Posterior vena cava (tissue), 2 donors: ENCODE data around the gene FMN1. TPM values are rescaled to one million over a fixed set of nuclear protein-coding genes. Genes with fewer than 3 reads are reported as not detected.

Experiments used
- DNase-seq: peaks from one replicate; pipeline ENCODE4 v3.0.0-alpha.2; 2020; ENCODE audit warnings: low spot score
- intact Hi-C, 2 donors: fragments of 100-400 bp; cut with DNase I; formaldehyde crosslinking; loops; one replicate each; pipeline versions ENCODE4 v1.14.1 to v1.14.2; 2022 to 2023
- total RNA-seq, 2 donors: library from RNA; stranded (reverse); fragmentation: NEBNext Ultra II Directional; extraction: Animal tissue kit (Norgen Biotek cat#: 25700); gene quantifications; one replicate each; pipeline ENCODE4 v1.2.1, GENCODE V29; 2021
- donor health status: DM: yes; HTN: yes; CAD: no.
- donor health status: DM: yes; HTN: yes; CAD: no.

FMN1 gene
- total RNA-seq, 2 donors from 2014 or later, result 20.2 to 26.6 TPM

- intact Hi-C loops, result no loop called here
- DNase-seq, result no peak
These were observed 390.9 kb downstream of the FMN1 start for GRCh38 chr15:32803631-32804030.

DNA sequence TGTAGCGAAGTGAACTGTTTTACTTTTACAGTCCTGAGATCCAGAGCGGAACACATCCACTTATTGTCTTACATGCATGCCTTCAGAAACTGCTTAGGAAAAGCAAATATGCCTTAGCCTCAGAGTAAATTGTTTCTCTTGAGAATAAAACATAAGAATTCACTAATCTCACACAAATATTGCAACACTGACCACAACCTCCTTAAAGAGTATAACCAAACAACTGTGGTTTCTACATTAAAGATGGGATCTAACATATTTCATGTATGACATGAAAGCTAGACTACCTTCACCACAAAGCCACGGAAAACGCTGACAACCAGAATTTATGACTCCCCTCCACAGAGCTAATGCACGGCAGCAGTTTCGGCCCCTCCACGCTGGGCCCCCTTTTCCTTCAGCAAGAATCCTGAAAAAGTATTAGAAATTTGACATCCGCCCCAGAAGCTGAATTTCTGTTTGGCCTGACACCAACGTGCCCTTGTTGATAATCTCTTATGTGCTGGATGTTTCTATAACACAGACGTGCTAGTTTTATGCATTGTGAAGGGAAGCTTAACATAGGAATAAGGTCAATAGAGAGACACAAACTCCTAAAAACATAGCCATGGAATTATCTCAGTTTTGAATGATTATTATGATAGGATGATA is 392.1 kb downstream of the FMN1 start:
- intact Hi-C loops, result no loop called here
- DNase-seq, result no peak

- intact Hi-C loops, result no loop called here
- DNase-seq, result no peak
These were observed 394.5 kb downstream of the FMN1 start for GRCh38 chr15:32799936-32800535.

DNA sequence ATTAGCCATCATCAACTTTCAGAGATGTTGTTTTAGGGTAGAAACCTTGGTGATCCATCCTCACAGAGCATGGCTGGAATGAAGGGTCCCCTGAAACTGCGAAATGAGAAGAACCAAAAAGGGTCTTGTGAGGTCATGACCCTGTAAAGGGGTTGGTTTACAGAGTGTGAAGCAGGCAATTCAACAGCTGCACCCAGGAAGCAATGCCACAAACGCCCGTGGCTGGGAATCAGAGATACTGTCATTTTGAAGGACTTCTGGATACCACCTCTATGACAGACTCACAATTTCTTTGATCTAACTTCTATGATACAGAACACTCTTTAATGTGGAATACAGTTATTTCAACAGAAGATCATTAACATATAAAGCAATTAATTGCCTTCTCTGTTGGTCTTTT is 397.7 kb downstream of the FMN1 start:
- no peak for DNase-seq
- intact Hi-C loops, result no loop called here

DNA sequence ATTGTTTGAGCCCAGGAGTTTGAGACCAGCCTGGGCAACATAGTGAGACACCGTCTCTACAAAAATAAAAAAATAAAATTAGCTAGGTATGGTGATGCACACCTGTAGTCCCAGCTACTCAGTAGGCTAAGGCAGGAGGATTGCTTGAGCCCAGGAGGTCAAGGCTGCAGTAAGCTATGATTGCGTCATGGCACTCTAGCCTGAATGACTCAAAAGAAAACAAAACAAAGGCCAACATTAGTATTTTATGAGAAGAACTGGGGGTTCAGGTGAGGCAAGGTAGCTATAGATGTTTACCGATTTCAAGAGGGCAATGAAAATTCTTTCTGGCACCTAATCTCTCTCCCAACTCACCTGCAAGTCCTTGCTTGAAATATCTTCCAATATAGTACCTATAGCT is 399.5 kb downstream of the FMN1 start:
- intact Hi-C loops, result no loop called here

GRCh38 chr15:32792436-32792835 is 402.1 kb downstream of the FMN1 start:
- DNase-seq, result no peak

More for the DNA sequence above, 399.5 kb downstream of the FMN1 start:
- DNase-seq, result no peak

GRCh38 chr15:32790352-32790999 is 404.0 kb downstream of the FMN1 start:
- intact Hi-C loops, result no loop called here
- no peak for DNase-seq

More at GRCh38 chr15:32792436-32792835, 402.1 kb downstream of the FMN1 start:
- intact Hi-C loops, result no loop called here

GRCh38 chr15:32787949-32788348 is 406.6 kb downstream of the FMN1 start:
- intact Hi-C loops, result no loop called here
- no peak for DNase-seq

- no peak for DNase-seq
- intact Hi-C loops, result no loop called here
These were observed 407.6 kb downstream of the FMN1 start for GRCh38 chr15:32786906-32787305.

GRCh38 chr15:32784581-32784980 is 409.9 kb downstream of the FMN1 start:
- DNase-seq, result no peak
- intact Hi-C loops, result no loop called here

DNA sequence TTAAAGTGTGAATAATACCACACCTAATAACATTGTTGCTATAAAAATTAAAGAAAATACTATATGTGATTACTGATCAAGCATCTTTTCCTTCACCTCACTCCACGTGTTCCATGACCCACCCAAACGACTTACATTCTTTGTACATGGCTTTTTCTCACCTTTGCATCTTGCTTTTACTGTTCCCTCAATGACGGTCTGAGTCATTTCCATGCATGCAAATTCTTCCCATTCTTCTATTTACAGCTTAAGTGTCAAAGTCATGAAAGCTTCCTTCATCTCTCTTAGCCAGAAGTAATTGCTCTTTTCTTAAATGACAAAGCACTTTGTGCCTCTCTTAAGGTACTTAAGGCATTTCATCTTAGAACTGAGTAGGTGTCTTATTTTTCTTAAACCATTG is 412.7 kb downstream of the FMN1 start:
- DNase-seq, result no peak
- intact Hi-C loops, result no loop called here

GRCh38 chr15:32778391-32779176 is 415.9 kb downstream of the FMN1 start:
- DNase-seq, result no peak
- intact Hi-C loops, result no loop called here

GRCh38 chr15:32775103-32775502 is 419.4 kb downstream of the FMN1 start:
- no peak for DNase-seq
- intact Hi-C loops, result no loop called here

DNA sequence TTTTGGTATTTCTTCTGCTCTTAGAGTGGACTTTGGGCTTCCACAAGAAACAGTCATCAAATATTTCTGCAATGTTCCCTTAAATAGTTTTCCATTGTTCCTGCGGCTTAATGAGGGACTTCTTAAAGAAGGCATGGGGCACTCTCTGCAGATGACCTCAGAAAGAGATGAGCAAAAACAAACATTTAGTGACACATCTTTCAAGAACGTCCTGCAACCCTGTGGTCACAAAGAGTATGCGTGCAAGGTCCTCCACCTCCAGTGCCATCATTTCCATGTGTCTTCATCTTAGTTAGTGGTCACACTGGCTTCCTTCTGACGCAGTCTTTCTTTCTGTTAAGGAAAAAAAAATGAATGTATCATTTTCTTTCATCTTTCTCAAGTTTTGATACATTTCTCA is 420.5 kb downstream of the FMN1 start:
- intact Hi-C loops, result no loop called here

GRCh38 chr15:32767236-32767635 is 427.3 kb downstream of the FMN1 start:
- no peak for DNase-seq
- intact Hi-C loops, result no loop called here

More for the DNA sequence above, 420.5 kb downstream of the FMN1 start:
- DNase-seq, result no peak

DNA sequence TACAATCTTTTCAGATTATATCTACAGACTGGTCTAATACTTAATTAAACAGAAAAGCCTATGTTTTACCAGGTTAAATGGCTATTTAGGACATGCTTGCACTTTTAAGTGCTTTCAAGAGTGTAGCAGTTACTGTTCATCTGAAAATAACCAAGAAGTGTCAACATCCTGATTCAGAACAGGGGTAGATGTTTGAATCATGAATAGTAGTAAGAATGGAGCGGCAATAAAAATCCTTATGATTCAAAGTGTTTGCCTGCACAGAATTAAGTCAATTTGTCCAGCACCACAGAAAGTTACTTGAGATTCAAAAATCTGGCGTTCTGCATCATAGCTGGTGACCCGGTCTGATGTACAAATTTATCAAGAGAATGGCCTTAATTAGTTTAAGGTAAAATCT is 428.4 kb downstream of the FMN1 start:
- intact Hi-C loops, result no loop called here

GRCh38 chr15:32765236-32765635 is 429.3 kb downstream of the FMN1 start:
- intact Hi-C loops, result no loop called here
- DNase-seq, result no peak

More for the DNA sequence above, 428.4 kb downstream of the FMN1 start:
- DNase-seq, result no peak

DNA sequence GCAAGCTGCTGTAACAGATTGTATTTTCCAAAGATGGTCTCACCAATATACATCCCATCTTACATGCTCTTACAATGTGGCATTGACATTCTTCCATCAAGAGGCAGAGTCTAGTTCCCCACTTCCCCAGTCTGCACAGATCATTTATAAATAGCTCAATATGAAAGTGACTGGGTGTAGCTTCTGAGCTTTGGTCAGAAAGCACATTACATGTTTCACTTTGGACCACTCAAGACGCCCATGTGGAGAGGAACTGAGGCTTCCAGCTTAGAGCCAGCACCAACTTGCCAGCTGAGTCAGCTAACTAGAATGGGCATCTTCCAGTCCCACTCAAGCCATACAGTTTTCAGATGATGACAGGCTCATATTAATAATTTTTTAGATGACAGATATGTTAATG is 431.2 kb downstream of the FMN1 start:
- no peak for DNase-seq
- intact Hi-C loops, result no loop called here

DNA sequence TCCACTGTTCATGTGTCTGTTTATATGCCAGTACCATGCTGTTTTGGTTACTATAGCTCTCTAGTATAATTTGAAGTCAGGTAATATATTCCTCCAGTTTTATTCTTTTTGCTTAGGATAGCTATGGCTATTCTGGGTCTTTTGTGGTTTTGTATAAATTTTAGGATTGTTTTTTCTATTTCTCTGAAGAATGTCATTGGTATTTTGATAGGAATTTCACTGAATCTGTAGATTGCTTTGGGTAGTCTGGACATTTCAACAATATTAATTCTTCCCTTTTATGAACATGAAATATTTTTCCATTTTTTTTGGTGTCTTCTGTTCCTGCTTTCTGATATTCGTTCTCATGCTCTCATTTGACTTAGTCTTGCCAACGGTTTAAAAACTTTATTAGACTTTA is 437.1 kb downstream of the FMN1 start:
- intact Hi-C loops, result no loop called here
- DNase-seq, result no peak

GRCh38 chr15:32750979-32751378 is 443.5 kb downstream of the FMN1 start:
- no peak for DNase-seq
- intact Hi-C loops, result no loop called here
